IPS-20b (cell line): ENCODE results near the gene GFI1B.

ENCODE experiments used
- H3K27ac ChIP-seq: one replicate; pipeline ENCODE4 v1.5.1; 2013; ENCODE audit warnings: low read length
- H3K27me3 ChIP-seq: 2 replicates; pipeline ENCODE4 v1.6.1; 2013; ENCODE audit warnings: mild to moderate bottlenecking, low read length, inconsistent platforms; ENCODE audit not compliant: insufficient read depth
- H3K36me3 ChIP-seq: 2 replicates; pipeline ENCODE4 v1.6.1; 2013; ENCODE audit warnings: low read depth, mild to moderate bottlenecking, inconsistent platforms, low read length, moderate library complexity; ENCODE audit not compliant: insufficient read depth
- H3K4me1 ChIP-seq: 2 replicates; pipeline ENCODE4 v1.6.1; 2013; ENCODE audit warnings: mild to moderate bottlenecking, control low read depth, inconsistent platforms, low read length, moderate library complexity; ENCODE audit not compliant: insufficient read depth
- H3K4me3 ChIP-seq: 2 replicates; pipeline ENCODE4 v1.5.1; 2013; ENCODE audit warnings: mild to moderate bottlenecking, low read length, inconsistent platforms
- H3K9ac ChIP-seq: 2 replicates; pipeline ENCODE4 v1.6.1; 2013; ENCODE audit warnings: low read depth, mild to moderate bottlenecking, inconsistent platforms, low read length, moderate library complexity
- H3K9me3 ChIP-seq: 2 replicates; pipeline ENCODE4 v1.6.1; 2013; ENCODE audit warnings: mild to moderate bottlenecking, low read depth, low read length, inconsistent platforms; ENCODE audit not compliant: insufficient read depth

Gene GFI1B

GRCh38 chr9:133004091-133004998 is 25.9 kb downstream of the GFI1B start:
- no peaks in the 10 kb centered on the region for H3K9me3 ChIP-seq
- H3K36me3 ChIP-seq, result no peaks in the 10 kb centered on the region
- H3K9ac ChIP-seq, result peak overlapping the region; percentile 21; the same call in 1 of the 2 replicates
- peaks cover 25% of the 10 kb centered on the region; the same call in 1 of the 2 replicates for H3K4me1 ChIP-seq
- H3K27me3 ChIP-seq, result peaks cover 32% of the 10 kb centered on the region
- H3K27ac ChIP-seq, result no peak overlapping the region
- H3K4me3 ChIP-seq, result peak overlapping the region; percentile 41; the same call in 1 of the 2 replicates

DNA sequence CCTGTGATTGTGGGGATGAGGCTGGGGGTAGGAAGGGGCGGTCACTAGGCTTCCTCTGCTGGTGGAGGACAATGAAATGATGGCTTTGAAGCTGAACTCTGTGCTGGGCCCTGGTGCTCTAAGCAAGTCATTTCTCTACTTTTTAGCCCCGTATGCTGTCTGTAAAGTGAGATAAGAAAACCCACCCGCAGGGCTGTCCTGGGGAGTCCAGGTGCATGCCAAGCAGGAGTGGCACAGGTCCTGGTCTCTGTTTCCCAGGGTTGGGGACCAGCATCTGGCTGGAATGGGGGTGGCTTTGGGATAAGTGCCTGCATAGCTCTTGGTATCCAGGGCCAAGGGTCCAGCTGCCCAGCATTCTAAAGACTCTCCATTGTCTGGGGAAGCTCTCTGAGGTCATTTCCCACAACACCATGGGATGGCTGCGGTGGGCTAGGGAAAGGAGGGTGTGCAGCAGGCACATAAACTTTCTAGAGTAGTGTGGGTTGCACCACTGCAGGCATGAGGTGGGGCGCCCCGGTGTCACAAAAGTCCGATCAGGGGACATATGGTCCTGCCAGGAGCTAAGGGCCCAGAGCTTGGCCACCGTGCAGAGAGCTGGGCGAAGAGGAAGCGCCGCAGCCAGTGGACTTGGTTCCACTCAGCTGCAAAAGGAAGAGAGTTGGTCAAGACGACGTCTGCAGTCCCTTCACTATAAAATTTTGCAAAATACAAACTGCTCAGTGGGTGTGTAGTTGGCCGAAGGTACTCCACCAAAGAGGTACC is 26.7 kb downstream of the GFI1B start:
- peaks cover 27% of the 10 kb centered on the region for H3K27me3 ChIP-seq
- H3K36me3 ChIP-seq, result no peaks in the 10 kb centered on the region
- H3K4me3 ChIP-seq, result no peak overlapping the region
- H3K9me3 ChIP-seq, result no peaks in the 10 kb centered on the region
- H3K27ac ChIP-seq, result no peak overlapping the region
- no peak overlapping the region for H3K9ac ChIP-seq
- H3K4me1 ChIP-seq, result peaks cover 25% of the 10 kb centered on the region; the same call in 1 of the 2 replicates

DNA sequence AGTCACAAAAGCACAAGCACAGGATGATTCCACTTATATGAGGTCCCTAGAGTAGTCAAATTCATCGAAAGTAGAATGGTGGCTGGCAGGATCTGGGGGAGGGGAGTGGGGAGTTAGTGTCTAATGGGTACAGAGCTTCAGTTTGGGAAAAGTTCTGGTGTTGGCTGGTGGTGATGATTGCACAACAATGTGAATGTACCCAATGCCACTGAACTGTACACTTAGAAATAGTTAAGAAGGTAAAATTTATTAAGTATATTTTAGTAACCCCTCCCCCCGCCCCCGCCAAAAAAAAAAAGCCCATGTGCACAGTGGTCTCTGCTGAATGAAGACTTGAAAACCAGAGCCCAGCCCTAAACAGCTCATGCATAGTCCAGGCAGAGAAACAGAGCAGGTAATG is 27.5 kb downstream of the GFI1B start:
- Histone ChIP-seq H3K9me3 (no peaks in the 10 kb centered on the region), H3K9ac (no peak overlapping the region), H3K4me3 (no peak overlapping the region), H3K4me1 (peaks cover 25% of the 10 kb centered on the region; the same call in 1 of the 2 replicates), H3K27ac (no peak overlapping the region), H3K27me3 (peaks cover 25% of the 10 kb centered on the region), H3K36me3 (no peaks in the 10 kb centered on the region)

- no peak overlapping the region for H3K4me3 ChIP-seq
- no peaks in the 10 kb centered on the region for H3K9me3 ChIP-seq
- no peak overlapping the region for H3K27ac ChIP-seq
- no peaks in the 10 kb centered on the region for H3K36me3 ChIP-seq
- no peak overlapping the region for H3K9ac ChIP-seq
- peaks cover 23% of the 10 kb centered on the region for H3K27me3 ChIP-seq
- peaks cover 25% of the 10 kb centered on the region; the same call in 1 of the 2 replicates for H3K4me1 ChIP-seq
Measured at GRCh38 chr9:133006731-133007352, 28.3 kb downstream of the GFI1B start.

GRCh38 chr9:133008406-133008805 is 29.9 kb downstream of the GFI1B start:
- no peaks in the 10 kb centered on the region for H3K9me3 ChIP-seq
- H3K27me3 ChIP-seq, result peaks cover 7% of the 10 kb centered on the region; the same call in 1 of the 2 replicates
- no peaks in the 10 kb centered on the region for H3K36me3 ChIP-seq
- H3K4me3 ChIP-seq, result no peak overlapping the region
- no peak overlapping the region for H3K9ac ChIP-seq
- peaks cover 13% of the 10 kb centered on the region; the same call in 1 of the 2 replicates for H3K4me1 ChIP-seq
- H3K27ac ChIP-seq, result no peak overlapping the region

DNA sequence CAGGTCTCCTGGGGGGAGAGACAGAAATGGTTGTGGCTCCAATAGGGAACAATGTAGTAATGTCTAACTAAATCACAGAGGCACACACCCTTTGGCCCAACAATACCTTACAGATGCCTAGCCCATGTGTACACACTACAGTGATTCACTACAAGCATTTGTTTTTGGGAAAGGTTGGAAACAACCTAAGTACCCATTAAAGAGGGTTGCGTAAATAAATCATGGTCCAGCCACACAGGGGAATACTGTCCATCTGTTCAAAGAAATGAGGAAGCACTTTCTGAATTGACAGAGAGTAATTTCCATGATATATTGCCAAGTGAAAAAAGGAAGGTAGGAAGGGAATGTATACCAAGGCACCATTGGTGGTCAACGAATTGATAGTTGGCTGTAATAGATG is 30.3 kb downstream of the GFI1B start:
- Histone ChIP-seq H3K4me3 (no peak overlapping the region), H3K9me3 (no peaks in the 10 kb centered on the region), H3K27me3 (peaks cover 6% of the 10 kb centered on the region; the same call in 1 of the 2 replicates), H3K27ac (no peak overlapping the region), H3K9ac (no peak overlapping the region), H3K36me3 (no peaks in the 10 kb centered on the region), H3K4me1 (peaks cover 10% of the 10 kb centered on the region; the same call in 1 of the 2 replicates)

DNA sequence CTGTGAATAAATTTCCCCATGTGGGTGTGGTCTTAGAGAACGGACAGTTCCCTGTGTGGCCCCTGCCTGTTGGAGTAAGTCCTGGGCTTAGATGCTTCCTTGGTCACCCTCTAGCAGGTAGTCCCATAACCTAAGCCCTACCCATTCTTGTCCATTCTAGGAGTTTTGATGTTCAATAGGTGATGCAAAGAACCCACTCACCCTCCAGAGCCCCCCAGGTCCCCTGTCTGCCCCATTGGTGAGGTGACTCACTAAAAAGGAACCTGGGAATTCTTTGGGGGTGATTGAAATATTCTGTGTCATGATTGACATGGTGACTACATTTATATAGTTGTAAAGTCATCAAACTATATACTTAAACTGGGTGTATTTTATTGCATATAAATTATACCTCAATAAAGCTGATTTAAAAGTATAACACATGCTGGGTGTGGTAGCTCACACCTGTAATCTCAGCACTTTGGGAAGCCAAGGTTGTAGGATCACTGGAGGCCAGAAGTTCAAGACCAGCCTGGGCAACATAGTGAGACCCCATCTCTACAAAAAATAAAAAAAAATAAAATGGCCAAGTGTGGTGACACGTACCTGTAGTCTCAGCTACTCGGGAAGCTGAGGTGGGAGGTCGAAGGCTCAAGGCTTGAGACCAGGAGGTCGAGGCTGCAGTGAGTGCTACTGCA is 31.6 kb downstream of the GFI1B start:
- Histone ChIP-seq H3K27ac (no peak overlapping the region), H3K4me3 (no peak overlapping the region), H3K9me3 (no peaks in the 10 kb centered on the region), H3K27me3 (peaks cover 12% of the 10 kb centered on the region; the same call in 1 of the 2 replicates), H3K4me1 (no peaks in the 10 kb centered on the region), H3K9ac (no peak overlapping the region), H3K36me3 (no peaks in the 10 kb centered on the region)

- Histone ChIP-seq H3K36me3 (no peaks in the 10 kb centered on the region), H3K4me1 (no peaks in the 10 kb centered on the region), H3K9me3 (no peaks in the 10 kb centered on the region), H3K27me3 (peaks cover 10% of the 10 kb centered on the region; the same call in 1 of the 2 replicates), H3K9ac (no peak overlapping the region), H3K27ac (no peak overlapping the region), H3K4me3 (no peak overlapping the region)
Measured at GRCh38 chr9:133014696-133015095, 36.2 kb downstream of the GFI1B start.

DNA sequence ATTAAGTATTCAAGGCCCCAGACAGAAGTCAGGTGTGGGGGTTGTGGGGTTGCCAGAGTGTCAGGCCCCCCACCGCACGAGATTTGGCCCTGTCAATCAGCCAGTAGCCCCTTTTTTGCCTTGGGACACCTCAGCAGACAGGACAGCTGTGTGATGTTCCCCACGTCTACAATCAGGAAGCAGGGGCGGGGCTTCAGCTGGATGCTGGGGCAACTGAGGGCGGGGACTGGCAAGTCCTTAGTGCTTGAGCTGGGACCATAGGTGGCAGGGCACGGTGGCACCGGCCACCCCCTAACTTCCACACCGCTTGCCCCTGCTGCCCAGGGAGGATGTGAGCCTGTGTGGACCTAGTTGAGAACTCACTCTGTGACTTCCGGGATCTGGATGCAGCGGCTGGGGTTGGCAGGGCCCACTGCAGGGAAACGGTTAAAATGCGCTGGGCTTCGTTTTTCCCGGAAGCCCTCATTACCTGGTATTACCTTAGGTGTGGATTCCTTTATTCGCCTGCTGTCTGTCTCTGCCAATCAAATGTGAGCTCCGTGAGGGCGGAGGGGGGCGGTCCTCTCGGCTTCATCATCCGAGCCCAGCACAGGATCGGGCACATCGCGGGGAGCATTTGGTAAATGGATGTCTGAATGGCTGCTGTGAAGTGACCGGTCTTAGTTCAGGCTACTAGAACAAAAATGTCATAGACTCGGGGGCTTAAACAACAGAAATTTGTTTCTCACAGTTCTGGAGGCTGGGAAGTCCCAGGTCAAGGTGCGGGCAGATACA is 44.8 kb downstream of the GFI1B start:
- no peaks in the 10 kb centered on the region for H3K4me1 ChIP-seq
- peaks cover 13% of the 10 kb centered on the region; the same call in 1 of the 2 replicates for H3K27me3 ChIP-seq
- H3K9me3 ChIP-seq, result no peaks in the 10 kb centered on the region
- H3K9ac ChIP-seq, result no peak overlapping the region
- no peak overlapping the region for H3K27ac ChIP-seq
- H3K4me3 ChIP-seq, result no peak overlapping the region
- no peaks in the 10 kb centered on the region for H3K36me3 ChIP-seq

DNA sequence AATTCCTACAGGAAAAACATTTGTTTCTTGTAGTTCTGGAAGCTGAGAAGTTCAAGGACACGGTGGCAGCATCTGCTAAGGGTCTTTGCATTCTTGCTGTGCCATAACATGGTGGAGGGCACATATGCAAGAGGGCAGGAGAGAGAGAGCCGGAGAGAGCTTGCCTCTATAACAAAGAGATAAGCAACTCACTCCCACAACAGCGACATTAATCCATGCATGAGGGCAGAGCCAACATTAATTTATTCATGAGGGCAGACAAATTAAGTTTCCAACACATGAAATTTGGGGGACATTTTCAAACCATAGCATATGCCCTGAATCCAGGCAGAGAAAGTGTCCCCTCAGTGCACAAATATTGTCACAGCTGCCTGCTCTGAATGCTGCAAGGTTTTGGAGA is 47.9 kb downstream of the GFI1B start:
- Histone ChIP-seq H3K9ac (no peak overlapping the region), H3K36me3 (no peaks in the 10 kb centered on the region), H3K27me3 (peaks cover 13% of the 10 kb centered on the region; the same call in 1 of the 2 replicates), H3K4me1 (no peaks in the 10 kb centered on the region), H3K4me3 (no peak overlapping the region), H3K9me3 (no peaks in the 10 kb centered on the region), H3K27ac (no peak overlapping the region)
